CD4-positive, CD25-positive, alpha-beta regulatory T cell (primary cell): Measurements from ENCODE around the gene PSMC3IP. TPM values are rescaled to one million over a fixed set of nuclear protein-coding genes. Genes with fewer than 3 reads are reported as not detected.
A peak's percentile ranks its signal among the peaks of the same experiment; 100 is the strongest.
"Not testable (repeated sequence)": the region's sequence is repeated elsewhere in the genome, so short reads cannot be mapped to it uniquely, and the experiment has no call there.

ENCODE experiments used
- ATAC-seq, 2 donors: fragments of 150-1000 bp; cut with Tn5 transposase; one replicate each; pipeline ENCODE4 v1.10.0; 2021; ENCODE audit warnings: low read depth in 2 of 2, moderate number of reproducible peaks in 2 of 2, moderate library complexity in 1 of 2
- DNase-seq, 3 donors: peaks; one replicate each; pipeline versions ENCODE4 v3.0.0 to v3.0.0-alpha.2; 2012 to 2022; ENCODE audit warnings: mixed read lengths in 1 of 3
- H3K27ac ChIP-seq: one replicate; pipeline ENCODE4 v1.7.0; 2013; ENCODE audit warnings: mild to moderate bottlenecking, low read length; ENCODE audit not compliant: insufficient read depth, poor library complexity, severe bottlenecking
- H3K27me3 ChIP-seq: one replicate; pipeline ENCODE4 v1.7.0; 2013; ENCODE audit warnings: low read length; ENCODE audit not compliant: control insufficient read depth, insufficient read depth
- H3K36me3 ChIP-seq: one replicate; pipeline ENCODE4 v1.7.0; 2013; ENCODE audit warnings: mild to moderate bottlenecking, low read length, moderate library complexity; ENCODE audit not compliant: control insufficient read depth, insufficient read depth
- H3K4me1 ChIP-seq: 2 replicates; pipeline ENCODE4 v1.7.0; 2013; ENCODE audit warnings: mild to moderate bottlenecking, low read length; ENCODE audit not compliant: insufficient read depth, control insufficient read depth, poor library complexity, severe bottlenecking
- H3K4me3 ChIP-seq: one replicate; pipeline ENCODE4 v1.7.0; 2013; ENCODE audit warnings: low read depth, mild to moderate bottlenecking, low read length, moderate library complexity
- H3K9me3 ChIP-seq, 2 experiments: 1 replicate in 1 of 2; 2 replicates in 1 of 2; pipeline ENCODE4 v1.7.0; 2013; ENCODE audit warnings: low read length in 2 of 2, mild to moderate bottlenecking in 1 of 2, moderate library complexity in 1 of 2; ENCODE audit not compliant: control insufficient read depth in 2 of 2
- H3K27ac Mint-ChIP-seq, 3 donors: one replicate each; pipeline ENCODE4 v1.8.0; 2020 to 2022; ENCODE audit warnings: mild to moderate bottlenecking in 3 of 3, mixed read lengths in 3 of 3, moderate library complexity in 2 of 3
- H3K27me3 Mint-ChIP-seq: one replicate; pipeline ENCODE4 v1.8.0; 2022; ENCODE audit warnings: mild to moderate bottlenecking, mixed read lengths
- H3K36me3 Mint-ChIP-seq: one replicate; pipeline ENCODE4 v1.8.0; 2020; ENCODE audit warnings: mixed read lengths
- H3K4me1 Mint-ChIP-seq, 4 donors: one replicate each; pipeline ENCODE4 v1.8.0; 2020 to 2022; ENCODE audit warnings: mixed read lengths in 4 of 4, mild to moderate bottlenecking in 1 of 4
- H3K4me3 Mint-ChIP-seq, 4 donors: one replicate each; pipeline ENCODE4 v1.8.0; 2020 to 2022; ENCODE audit warnings: mild to moderate bottlenecking in 4 of 4, mixed read lengths in 4 of 4, moderate library complexity in 3 of 4
- H3K9me3 Mint-ChIP-seq, 7 donors: one replicate each; pipeline ENCODE4 v1.8.0; 2020 to 2022; ENCODE audit warnings: mixed read lengths in 7 of 7, mild to moderate bottlenecking in 3 of 7, moderate library complexity in 2 of 7
- polyA plus RNA-seq, 4 donors: library from polyadenylated mRNA; unstranded; fragments of 300-500 nt; fragmentation: Illumina TruSeq; gene quantifications; one replicate each; pipeline ENCODE4 v1.2.3, GENCODE V29; 2021
- total RNA-seq: library from RNA; stranded (reverse); gene quantifications from one replicate; pipeline ENCODE4 v1.2.3, GENCODE V29; 2022

Gene PSMC3IP
- total and polyA plus RNA-seq, 5 donors from 2014 or later = 0.25 to 2.5 (median 0.55) TPM; not detected in 1

DNA sequence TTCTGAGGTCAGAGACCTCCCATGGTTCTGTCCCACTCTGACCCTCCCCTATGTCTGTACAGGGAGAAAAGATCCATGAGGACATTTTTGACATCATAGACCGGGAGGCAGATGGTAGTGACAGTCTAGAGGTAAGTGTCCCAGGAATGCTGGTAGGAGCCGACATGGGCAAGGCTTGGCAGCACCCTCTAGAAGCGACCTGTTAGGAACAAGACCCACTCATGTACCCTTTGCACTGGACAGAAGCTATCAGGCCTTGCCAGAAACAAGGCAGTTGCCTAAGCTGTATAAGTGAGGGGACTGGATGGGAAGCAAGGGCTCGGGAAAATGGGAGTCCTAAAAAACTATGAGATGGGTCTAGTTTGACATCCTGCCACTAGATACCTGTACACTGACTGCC, 34.5 kb upstream of the PSMC3IP start:
- DNase-seq = no peak
- ATAC-seq = no peak

DNA sequence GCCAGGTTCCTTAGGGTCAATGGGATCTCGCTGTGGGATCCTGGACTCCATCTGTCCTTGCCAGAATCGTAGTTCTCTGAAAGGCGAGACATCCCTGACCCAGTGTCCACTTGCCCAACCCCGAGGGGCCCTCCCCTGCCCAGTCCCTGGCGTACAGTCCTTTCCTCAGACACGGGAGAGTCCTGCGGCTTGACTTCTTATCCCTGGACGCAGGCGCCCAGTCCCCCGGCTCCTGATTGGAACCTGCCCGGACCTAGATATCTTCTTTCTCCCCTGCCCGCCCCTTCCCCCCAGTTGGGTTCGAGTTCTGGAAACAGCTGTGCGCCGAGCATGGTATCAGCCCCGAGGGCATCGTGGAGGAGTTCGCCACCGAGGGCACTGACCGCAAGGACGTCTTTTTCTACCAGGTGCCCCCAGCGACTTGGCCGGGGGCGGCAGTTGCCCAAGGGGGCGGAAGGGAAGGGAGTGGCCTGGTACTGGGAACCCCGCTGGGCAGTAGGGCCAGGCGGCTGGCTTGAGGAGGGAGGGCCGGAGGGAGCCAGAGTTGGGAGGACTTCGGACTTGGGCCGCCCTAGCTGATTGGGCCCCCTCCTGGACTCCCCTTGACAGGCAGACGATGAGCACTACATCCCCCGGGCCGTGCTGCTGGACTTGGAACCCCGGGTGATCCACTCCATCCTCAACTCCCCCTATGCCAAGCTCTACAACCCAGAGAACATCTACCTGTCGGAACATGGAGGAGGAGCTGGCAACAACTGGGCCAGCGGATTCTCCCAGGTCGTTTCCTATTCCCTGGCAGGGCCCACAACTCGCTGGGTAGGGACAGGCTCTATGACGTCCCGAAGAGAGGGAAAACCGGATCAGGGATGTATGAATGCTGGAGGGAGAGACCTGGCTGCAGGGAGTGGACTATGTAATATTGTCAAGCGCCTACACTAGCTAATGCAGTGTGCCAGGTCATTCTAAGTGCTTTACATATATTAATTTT, 32.6 kb upstream of the PSMC3IP start:
- Histone ChIP-seq H3K27ac (peak overlapping the region; percentile 76), H3K4me1 (peaks cover 44% of the 10 kb centered on the region), H3K36me3 (peaks cover 11% of the 10 kb centered on the region), H3K4me3 (peak overlapping the region; percentile 88)
- H3K4me1 Mint-ChIP-seq = peaks cover 5 to 45% (median 29%) of the 10 kb centered on the region in 4 donors
- H3K27me3 Mint-ChIP-seq, H3K27me3 ChIP-seq, DNase-seq, ATAC-seq, H3K9me3 Mint-ChIP-seq, H3K9me3 ChIP-seq: not testable (repeated sequence)
- H3K27ac Mint-ChIP-seq = peak overlapping the region; percentile 97 to 100 (median 100)
- H3K4me3 Mint-ChIP-seq = peak overlapping the region; percentile 100
- peaks cover 27% of the 10 kb centered on the region for H3K36me3 Mint-ChIP-seq

More for the DNA sequence above, 34.5 kb upstream of the PSMC3IP start:
- Histone ChIP-seq H3K4me3 (no peak overlapping the region), H3K9me3 (no peaks in the 10 kb centered on the region), H3K36me3 (peaks cover 16% of the 10 kb centered on the region), H3K27me3 (no peaks in the 10 kb centered on the region), H3K27ac (no peak overlapping the region), H3K4me1 (peaks cover 27% of the 10 kb centered on the region)
- peaks cover 5 to 26% (median 14%) of the 10 kb centered on the region in 4 donors for H3K4me1 Mint-ChIP-seq
- no peak overlapping the region for H3K27ac Mint-ChIP-seq
- no peaks in the 10 kb centered on the region for H3K9me3 Mint-ChIP-seq
- H3K4me3 Mint-ChIP-seq = peak overlapping the region in 2 of 4 donors; percentile 49 to 70
- peaks cover 21% of the 10 kb centered on the region for H3K36me3 Mint-ChIP-seq
- peaks cover 7% of the 10 kb centered on the region for H3K27me3 Mint-ChIP-seq

DNA sequence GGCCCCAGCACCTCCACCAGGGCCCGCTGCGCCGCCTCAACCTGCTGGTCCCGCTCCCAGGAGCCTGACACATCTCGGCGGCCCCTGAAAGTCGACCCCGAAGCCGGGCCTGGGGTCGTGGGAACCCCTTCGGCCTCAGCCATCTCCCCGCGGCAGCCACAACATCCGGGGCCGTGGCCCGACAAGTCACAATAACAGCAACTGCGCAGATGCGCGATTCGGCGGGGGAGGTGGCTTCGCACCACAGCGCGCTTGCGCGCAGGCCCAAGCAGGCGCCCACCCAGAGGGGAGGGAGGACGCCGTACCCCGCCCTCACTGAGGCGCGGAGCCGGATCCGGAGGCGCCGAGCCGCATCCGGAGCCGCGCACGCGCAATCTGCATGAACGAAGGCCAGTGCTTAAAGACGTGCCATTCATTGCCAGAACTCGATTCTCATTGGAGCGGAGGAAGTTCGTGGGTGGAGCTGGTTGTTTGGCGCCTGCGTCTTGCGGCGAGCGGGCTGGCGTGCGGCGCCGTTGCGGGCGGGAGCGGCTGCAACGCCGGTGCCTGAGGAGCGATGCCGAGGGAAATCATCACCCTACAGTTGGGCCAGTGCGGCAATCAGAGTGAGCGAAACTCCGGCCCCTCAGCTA, 31.8 kb upstream of the PSMC3IP start, which contains the start of the genes RETREG3 and TUBG1:
Gene RETREG3, minus strand, starts transcription at position 193 of the 632 bp plus-strand sequence. Its CDS starts 50 bp downstream, at position 143.
Gene TUBG1, plus strand, starts transcription at position 502 of the 632 bp plus-strand sequence. Its CDS starts 55 bp downstream, at position 557.
- Histone ChIP-seq H3K27ac (peak within 1 kb of the TSS; percentile 91), H3K9me3 (no peaks in the 10 kb centered on the region), H3K36me3 (peaks cover 3% of the 10 kb centered on the region), H3K4me1 (peaks cover 52% of the 10 kb centered on the region), H3K27me3 (no peaks in the 10 kb centered on the region), H3K4me3 (peak within 1 kb of the TSS; percentile 98)
- Mint-ChIP-seq H3K36me3 (peaks cover 26% of the 10 kb centered on the region), H3K27ac (peak within 1 kb of the TSS; percentile 97 to 100 (median 100)), H3K4me3 (peak within 1 kb of the TSS; percentile 100), H3K27me3 (peaks cover 7% of the 10 kb centered on the region), H3K4me1 (peaks cover 6 to 53% (median 36%) of the 10 kb centered on the region in 4 donors), H3K9me3 (no peaks in the 10 kb centered on the region)
- ATAC-seq (peak; percentile 90 to 93), DNase-seq (peak; percentile 99 to 100 (median 99))

DNA sequence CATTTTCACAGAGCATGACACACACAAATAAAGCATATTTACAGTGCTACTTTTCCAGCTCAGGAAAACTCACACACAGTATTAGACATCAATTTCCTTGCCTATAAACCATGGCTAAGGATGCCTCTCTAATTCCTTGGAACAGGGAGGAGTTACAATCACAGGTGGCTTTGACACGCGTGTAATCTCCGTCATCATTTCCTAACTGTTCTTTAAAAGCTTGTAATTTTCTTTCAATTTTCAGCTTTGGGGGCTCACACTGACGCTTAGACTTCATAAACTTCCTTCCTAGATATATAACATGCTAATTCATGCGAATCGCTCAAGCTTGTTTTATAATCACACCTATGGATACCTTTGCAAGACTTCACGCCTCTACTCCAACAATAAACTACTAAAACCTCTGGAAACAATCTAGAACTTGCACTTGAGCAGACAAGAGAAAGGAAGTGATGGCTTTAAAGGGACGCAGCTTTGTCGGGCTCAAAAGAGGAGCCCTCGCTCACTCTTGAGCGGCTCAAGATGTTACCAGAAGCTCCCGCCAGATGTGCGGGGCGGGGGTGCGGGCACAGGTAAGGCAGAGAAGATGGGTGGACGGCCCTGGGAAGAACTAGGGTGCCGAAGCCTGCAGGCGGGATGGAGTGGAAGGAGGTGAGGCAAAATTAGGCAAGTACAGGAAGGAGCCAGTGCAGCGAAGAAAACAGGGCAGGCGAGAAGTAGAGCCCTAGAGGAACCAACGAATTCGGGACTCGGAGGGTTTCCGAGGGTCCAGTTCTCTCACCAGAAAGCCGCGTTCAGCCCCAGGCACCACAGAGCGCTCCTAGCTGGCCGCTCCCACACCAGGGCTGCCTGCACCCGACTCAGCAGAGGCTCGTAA, 31.0 kb upstream of the PSMC3IP start:
- H3K4me1 Mint-ChIP-seq = peaks cover 13 to 60% (median 41%) of the 10 kb centered on the region in 4 donors
- peak in 2 of 3 donors; percentile 36 to 63 for DNase-seq

DNA sequence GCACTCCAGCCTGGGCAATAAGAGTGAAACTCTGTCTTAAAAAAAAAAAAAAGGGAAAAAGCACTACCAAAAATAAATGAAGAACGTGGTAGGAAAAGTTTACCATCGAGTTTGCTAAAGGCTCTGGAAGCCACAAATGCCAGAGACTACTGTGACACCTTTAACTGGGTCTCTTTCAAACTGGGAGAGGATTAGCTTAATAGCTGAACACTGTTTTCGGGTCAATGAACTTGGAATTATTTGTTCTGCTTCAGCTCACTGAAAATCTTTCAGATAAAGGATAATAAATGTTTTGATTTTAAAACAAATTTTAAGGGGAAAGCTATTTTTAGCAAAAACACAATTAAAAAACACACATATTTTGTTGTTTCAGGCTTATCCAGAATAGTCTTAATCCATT, 30.2 kb upstream of the PSMC3IP start:
- ATAC-seq (no peak), DNase-seq (no peak)
- no peaks in the 10 kb centered on the region for H3K9me3 ChIP-seq
- H3K4me1 Mint-ChIP-seq = peaks cover 20 to 67% (median 48%) of the 10 kb centered on the region in 4 donors
- H3K4me3 Mint-ChIP-seq = peak overlapping the region; percentile 100
- H3K36me3 Mint-ChIP-seq = peaks cover 30% of the 10 kb centered on the region
- H3K27me3 Mint-ChIP-seq = peaks cover 7% of the 10 kb centered on the region
- H3K27ac ChIP-seq = peak overlapping the region; percentile 91
- H3K27ac Mint-ChIP-seq = peak overlapping the region in 2 of 3 donors; percentile 38 to 97
- peak overlapping the region; percentile 98 for H3K4me3 ChIP-seq
- no peaks in the 10 kb centered on the region for H3K27me3 ChIP-seq
- peaks cover 9% of the 10 kb centered on the region for H3K36me3 ChIP-seq
- H3K4me1 ChIP-seq = peaks cover 60% of the 10 kb centered on the region
- no peaks in the 10 kb centered on the region for H3K9me3 Mint-ChIP-seq

More for the DNA sequence above, 31.0 kb upstream of the PSMC3IP start:
- Histone ChIP-seq H3K4me3 (peak overlapping the region; percentile 98), H3K36me3 (peaks cover 4% of the 10 kb centered on the region), H3K9me3 (no peaks in the 10 kb centered on the region), H3K27me3 (no peaks in the 10 kb centered on the region), H3K27ac (peak overlapping the region; percentile 91), H3K4me1 (peaks cover 55% of the 10 kb centered on the region)
- Mint-ChIP-seq H3K36me3 (peaks cover 26% of the 10 kb centered on the region), H3K9me3 (no peaks in the 10 kb centered on the region), H3K27me3 (peaks cover 7% of the 10 kb centered on the region), H3K4me3 (peak overlapping the region; percentile 100), H3K27ac (peak overlapping the region; percentile 97 to 100 (median 100))
- peak; percentile 47 to 58 for ATAC-seq

DNA sequence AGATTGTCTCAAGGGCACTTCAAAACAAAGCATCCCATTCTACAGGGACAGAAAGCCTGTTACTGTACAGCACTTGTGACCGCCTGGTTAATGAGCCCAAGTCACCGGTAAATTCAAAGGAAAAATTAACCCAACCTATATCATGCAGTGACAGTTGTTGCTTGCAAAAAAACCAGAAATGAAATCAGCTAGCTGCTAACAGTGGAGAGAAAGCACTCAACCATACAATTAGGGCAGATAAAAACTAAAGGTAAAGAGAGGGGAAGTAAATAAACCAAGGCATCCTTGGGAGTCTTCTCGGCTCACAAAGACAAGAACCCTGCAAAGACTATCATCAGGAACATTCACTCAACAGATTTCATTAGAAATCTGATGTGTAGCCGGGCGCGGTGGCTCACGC, 25.8 kb upstream of the PSMC3IP start:
- Histone ChIP-seq H3K4me3 (no peak overlapping the region), H3K9me3 (no peaks in the 10 kb centered on the region), H3K27me3 (no peaks in the 10 kb centered on the region), H3K36me3 (peaks cover 32% of the 10 kb centered on the region), H3K4me1 (peaks cover 66% of the 10 kb centered on the region), H3K27ac (no peak overlapping the region)
- Mint-ChIP-seq H3K4me1 (peaks cover 20 to 88% (median 58%) of the 10 kb centered on the region in 4 donors), H3K9me3 (no peaks in the 10 kb centered on the region), H3K27ac (peak overlapping the region in 2 of 3 donors; percentile 42 to 69), H3K4me3 (peak overlapping the region; percentile 4 to 100 (median 66)), H3K36me3 (peaks cover 31% of the 10 kb centered on the region), H3K27me3 (no peaks in the 10 kb centered on the region)
- ATAC-seq (no peak), DNase-seq (no peak)
